SU-DHL-6 (cell line): ENCODE measurements around the gene CPN1.

Experiments used
- EZH2phosphoT487 ChIP-seq: fragments of 200-600 bp; sonication (generic), shearing (Covaris generic); conservative IDR thresholded peaks from 2 replicates; pipeline ENCODE4 v1.6.1; 2018; ENCODE audit warnings: mild to moderate bottlenecking, antibody characterized with exemption, low read length, moderate library complexity, mixed read lengths
- TF ChIP-seq, protein P1 (sequence below): fragments of 200-600 bp; sonication (generic); IDR thresholded peaks from one replicate; pipeline ENCODE4 v1.5.1; 2017; ENCODE audit warnings: antibody characterized with exemption, mild to moderate bottlenecking, low read length, moderate library complexity; ENCODE audit not compliant: insufficient read depth, poor library complexity, severe bottlenecking

DNA sequence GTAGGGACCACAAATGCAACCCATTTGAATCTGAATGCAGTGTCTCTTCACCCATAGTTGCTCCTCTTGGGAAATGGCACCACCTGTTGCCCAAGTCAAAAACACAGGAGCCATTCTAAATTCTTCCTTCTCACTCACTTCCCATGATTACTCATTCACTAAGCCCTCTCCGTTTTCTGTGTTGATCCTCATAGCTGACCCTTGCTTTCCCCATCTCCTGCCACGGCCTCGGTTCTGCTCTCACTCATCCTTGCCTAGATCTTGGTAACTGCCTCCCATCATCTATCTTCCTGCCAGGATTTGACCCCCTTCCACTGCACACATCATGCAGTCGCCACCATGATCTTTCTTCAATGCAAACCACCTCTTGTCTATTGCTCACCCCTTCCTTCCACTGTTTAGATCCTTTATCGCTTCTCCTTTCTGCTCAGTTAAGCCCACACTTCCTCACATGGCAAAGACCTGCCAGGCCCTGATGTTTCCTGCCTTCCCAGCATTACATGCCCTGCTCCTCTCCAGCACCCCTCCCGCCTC is 19.0 kb upstream of the CPN1 start:
- TF ChIP-seq EZH2phosphoT487: no peak
- TF ChIP-seq, protein P1, sequence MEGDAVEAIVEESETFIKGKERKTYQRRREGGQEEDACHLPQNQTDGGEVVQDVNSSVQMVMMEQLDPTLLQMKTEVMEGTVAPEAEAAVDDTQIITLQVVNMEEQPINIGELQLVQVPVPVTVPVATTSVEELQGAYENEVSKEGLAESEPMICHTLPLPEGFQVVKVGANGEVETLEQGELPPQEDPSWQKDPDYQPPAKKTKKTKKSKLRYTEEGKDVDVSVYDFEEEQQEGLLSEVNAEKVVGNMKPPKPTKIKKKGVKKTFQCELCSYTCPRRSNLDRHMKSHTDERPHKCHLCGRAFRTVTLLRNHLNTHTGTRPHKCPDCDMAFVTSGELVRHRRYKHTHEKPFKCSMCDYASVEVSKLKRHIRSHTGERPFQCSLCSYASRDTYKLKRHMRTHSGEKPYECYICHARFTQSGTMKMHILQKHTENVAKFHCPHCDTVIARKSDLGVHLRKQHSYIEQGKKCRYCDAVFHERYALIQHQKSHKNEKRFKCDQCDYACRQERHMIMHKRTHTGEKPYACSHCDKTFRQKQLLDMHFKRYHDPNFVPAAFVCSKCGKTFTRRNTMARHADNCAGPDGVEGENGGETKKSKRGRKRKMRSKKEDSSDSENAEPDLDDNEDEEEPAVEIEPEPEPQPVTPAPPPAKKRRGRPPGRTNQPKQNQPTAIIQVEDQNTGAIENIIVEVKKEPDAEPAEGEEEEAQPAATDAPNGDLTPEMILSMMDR: no peak
